Activated CD4-positive, alpha-beta T cell treated with anti-CD3 and anti-CD28 coated beads, Interleukin-2, amount 10 ng/mL, durations not matched to agents 24 days and 14 days (primary cell): ENCODE results near the gene PARD3B. TPM values are rescaled to one million over a fixed set of nuclear protein-coding genes. Genes with fewer than 3 reads are reported as not detected.

ENCODE experiments used
- DNase-seq: peaks from one replicate; pipeline ENCODE4 v3.0.0; 2022
- H3K27ac Mint-ChIP-seq: one replicate; pipeline ENCODE4 v1.8.0; 2022; ENCODE audit warnings: mild to moderate bottlenecking, mixed read lengths
- H3K27me3 Mint-ChIP-seq: one replicate; pipeline ENCODE4 v1.8.0; 2022; ENCODE audit warnings: mixed read lengths
- H3K36me3 Mint-ChIP-seq: one replicate; pipeline ENCODE4 v1.8.0; 2022; ENCODE audit warnings: low read depth, mild to moderate bottlenecking, mixed read lengths
- H3K4me1 Mint-ChIP-seq: one replicate; pipeline ENCODE4 v1.8.0; 2021; ENCODE audit warnings: mixed read lengths
- H3K4me3 Mint-ChIP-seq: one replicate; pipeline ENCODE4 v1.8.0; 2022; ENCODE audit warnings: mild to moderate bottlenecking, moderate library complexity, mixed read lengths
- H3K9me3 Mint-ChIP-seq: one replicate; pipeline ENCODE4 v1.8.0; 2021; ENCODE audit warnings: mixed read lengths
- intact Hi-C: fragments of 100-400 bp; cut with micrococcal nuclease; formaldehyde crosslinking; loops from one replicate; pipeline ENCODE4 v1.15.1; 2023
- total RNA-seq: library from RNA; stranded (reverse); gene quantifications from 2 replicates; pipeline ENCODE4 v1.2.3, GENCODE V29; 2022

PARD3B gene
- total RNA-seq, 1 donor from 2014 or later: 0.12 TPM

DNA sequence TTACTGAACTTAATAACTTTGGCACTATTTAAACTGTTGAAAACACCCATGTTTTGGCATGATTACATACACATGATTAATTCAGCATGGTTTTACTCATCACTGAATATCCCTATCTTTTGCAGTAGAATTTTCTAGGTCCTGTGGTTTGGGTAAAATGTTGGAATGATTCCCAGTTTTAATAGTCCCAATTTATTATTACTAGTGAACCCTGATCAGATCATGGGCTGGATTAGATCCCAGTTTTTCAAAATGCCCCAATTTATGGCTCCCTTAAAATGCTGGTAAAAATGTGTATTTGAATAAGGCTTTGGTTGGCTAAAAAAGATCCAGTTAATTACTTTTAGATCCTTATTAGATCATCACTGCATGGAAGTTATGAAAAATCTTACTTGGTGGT, 863.4 kb downstream of the PARD3B start:
- intact Hi-C loops: no loop called here
- no peak overlapping the region for H3K4me3 Mint-ChIP-seq
- peaks cover 9% of the 10 kb centered on the region for H3K27me3 Mint-ChIP-seq
- H3K4me1 Mint-ChIP-seq: no peaks in the 10 kb centered on the region
- no peaks in the 10 kb centered on the region for H3K9me3 Mint-ChIP-seq
- no peaks in the 10 kb centered on the region for H3K36me3 Mint-ChIP-seq
- DNase-seq: no peak
- no peak overlapping the region for H3K27ac Mint-ChIP-seq

GRCh38 chr2:205409411-205409810, 864.1 kb downstream of the PARD3B start:
- no peaks in the 10 kb centered on the region for H3K9me3 Mint-ChIP-seq
- peaks cover 12% of the 10 kb centered on the region for H3K27me3 Mint-ChIP-seq
- no peak for DNase-seq
- H3K4me1 Mint-ChIP-seq: no peaks in the 10 kb centered on the region
- no peak overlapping the region for H3K4me3 Mint-ChIP-seq
- H3K27ac Mint-ChIP-seq: no peak overlapping the region
- H3K36me3 Mint-ChIP-seq: no peaks in the 10 kb centered on the region
- intact Hi-C loops: no loop called here

DNA sequence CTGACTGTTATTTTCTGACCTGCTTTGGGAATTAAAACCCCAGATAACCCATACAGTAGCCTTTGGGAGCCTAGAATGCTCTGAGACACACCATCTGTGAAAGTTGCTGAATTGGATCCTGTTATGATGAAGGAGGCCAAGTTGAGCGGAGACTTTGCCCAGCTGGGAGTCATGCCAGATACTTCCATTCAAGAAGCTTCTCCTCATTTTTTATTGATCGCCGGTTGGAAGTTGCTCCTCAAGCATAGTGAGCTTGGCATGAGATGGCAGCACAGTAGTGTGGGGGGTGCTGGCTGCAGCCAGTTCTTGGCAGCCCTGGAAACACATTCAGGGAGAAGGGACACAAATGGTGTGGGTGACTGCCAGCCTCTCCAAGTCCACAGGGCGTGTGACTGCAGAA, 866.3 kb downstream of the PARD3B start:
- no peak for DNase-seq
- Mint-ChIP-seq H3K4me1 (no peaks in the 10 kb centered on the region), H3K27ac (no peak overlapping the region), H3K36me3 (no peaks in the 10 kb centered on the region), H3K4me3 (no peak overlapping the region), H3K27me3 (peaks cover 12% of the 10 kb centered on the region), H3K9me3 (no peaks in the 10 kb centered on the region)
- intact Hi-C loops: no loop called here

- Mint-ChIP-seq H3K27me3 (peaks cover 6% of the 10 kb centered on the region), H3K9me3 (peaks cover 12% of the 10 kb centered on the region), H3K4me1 (no peaks in the 10 kb centered on the region), H3K27ac (no peak overlapping the region), H3K4me3 (no peak overlapping the region), H3K36me3 (no peaks in the 10 kb centered on the region)
- intact Hi-C loops: no loop called here
- no peak for DNase-seq
These were observed 879.1 kb downstream of the PARD3B start for GRCh38 chr2:205424326-205424725.

- Mint-ChIP-seq H3K4me3 (no peak overlapping the region), H3K9me3 (peaks cover 12% of the 10 kb centered on the region), H3K27ac (no peak overlapping the region), H3K36me3 (no peaks in the 10 kb centered on the region), H3K4me1 (no peaks in the 10 kb centered on the region), H3K27me3 (peaks cover 4% of the 10 kb centered on the region)
- DNase-seq: no peak
- intact Hi-C loops: no loop called here
These were observed 879.8 kb downstream of the PARD3B start for GRCh38 chr2:205425102-205425501.

DNA sequence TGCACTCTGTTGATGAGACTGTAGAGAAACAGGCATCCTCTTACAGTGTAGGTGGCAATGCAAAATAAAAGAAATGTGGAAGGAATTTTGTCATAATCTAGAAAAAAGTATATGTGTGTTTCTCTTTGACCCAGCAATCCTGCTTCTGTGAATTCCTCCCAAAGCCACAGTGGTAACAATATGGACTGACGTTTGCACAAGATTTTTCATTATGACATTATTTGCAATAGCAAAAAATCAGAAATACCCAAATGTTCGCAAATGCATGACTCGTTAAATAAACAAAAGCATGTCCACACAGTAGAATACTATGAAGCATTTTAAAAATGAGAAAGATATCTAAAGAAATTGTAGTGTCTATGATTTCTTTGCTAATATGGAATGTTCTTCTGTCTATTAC, 881.8 kb downstream of the PARD3B start:
- Mint-ChIP-seq H3K27me3 (peaks cover 4% of the 10 kb centered on the region), H3K9me3 (peaks cover 4% of the 10 kb centered on the region), H3K27ac (no peak overlapping the region), H3K36me3 (no peaks in the 10 kb centered on the region), H3K4me3 (no peak overlapping the region), H3K4me1 (no peaks in the 10 kb centered on the region)
- intact Hi-C loops: no loop called here
- no peak for DNase-seq

DNA sequence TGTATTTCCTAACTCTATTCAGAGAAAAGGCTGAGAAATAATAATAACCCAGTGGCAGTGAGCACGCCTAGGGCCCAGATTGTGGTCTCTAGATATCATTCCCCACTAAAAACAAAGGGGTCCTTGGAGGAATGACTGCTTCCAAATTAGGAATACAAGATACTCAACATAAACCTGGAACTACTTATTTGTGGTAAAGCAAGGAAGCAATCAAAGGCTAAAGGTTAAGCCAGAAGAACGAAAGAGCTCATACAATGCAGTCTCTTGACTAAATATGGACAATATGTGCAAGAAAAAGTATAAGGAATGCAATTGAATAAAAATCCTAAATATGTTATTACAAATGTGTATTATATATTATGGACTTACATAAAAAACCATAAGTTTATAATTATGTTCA, 883.5 kb downstream of the PARD3B start:
- Mint-ChIP-seq H3K36me3 (no peaks in the 10 kb centered on the region), H3K4me1 (no peaks in the 10 kb centered on the region), H3K4me3 (no peak overlapping the region), H3K27ac (no peak overlapping the region), H3K9me3 (no peaks in the 10 kb centered on the region), H3K27me3 (peaks cover 4% of the 10 kb centered on the region)
- DNase-seq: no peak
- intact Hi-C loops: no loop called here

DNA sequence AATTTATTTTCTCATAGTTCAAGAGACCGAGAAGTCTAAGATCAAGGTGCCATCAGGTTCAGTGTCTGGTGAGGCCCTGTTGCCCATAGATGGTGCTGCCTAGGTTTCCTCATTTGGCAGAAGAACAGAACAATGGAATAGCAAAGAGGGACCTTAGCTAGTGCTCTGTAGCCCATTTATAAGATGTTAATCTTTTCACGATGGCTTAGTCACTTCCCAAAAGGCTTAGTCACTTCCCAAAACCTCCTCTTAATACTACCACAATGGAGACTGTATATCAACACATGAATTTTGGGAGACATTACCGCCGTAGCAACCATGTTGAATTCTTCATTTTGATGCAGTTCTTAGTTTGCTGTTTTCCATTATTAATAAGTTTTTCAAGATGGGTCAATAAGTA, 890.7 kb downstream of the PARD3B start:
- DNase-seq: no peak
- intact Hi-C loops: no loop called here
- H3K4me3 Mint-ChIP-seq: no peak overlapping the region

GRCh38 chr2:205438241-205438640, 893.0 kb downstream of the PARD3B start:
- H3K36me3 Mint-ChIP-seq: no peaks in the 10 kb centered on the region
- no peaks in the 10 kb centered on the region for H3K9me3 Mint-ChIP-seq
- peaks cover 6% of the 10 kb centered on the region for H3K4me1 Mint-ChIP-seq
- intact Hi-C loops: no loop called here
- peaks cover 2% of the 10 kb centered on the region for H3K27me3 Mint-ChIP-seq
- no peak for DNase-seq
- H3K4me3 Mint-ChIP-seq: no peak overlapping the region
- H3K27ac Mint-ChIP-seq: no peak overlapping the region

More for the DNA sequence above, 890.7 kb downstream of the PARD3B start:
- H3K27me3 Mint-ChIP-seq: peaks cover 2% of the 10 kb centered on the region
- peaks cover 6% of the 10 kb centered on the region for H3K4me1 Mint-ChIP-seq
- H3K9me3 Mint-ChIP-seq: no peaks in the 10 kb centered on the region
- no peaks in the 10 kb centered on the region for H3K36me3 Mint-ChIP-seq
- H3K27ac Mint-ChIP-seq: no peak overlapping the region

GRCh38 chr2:205439621-205440020, 894.3 kb downstream of the PARD3B start:
- Mint-ChIP-seq H3K4me1 (peaks cover 6% of the 10 kb centered on the region), H3K9me3 (peaks cover 7% of the 10 kb centered on the region), H3K27me3 (peaks cover 2% of the 10 kb centered on the region), H3K36me3 (no peaks in the 10 kb centered on the region), H3K4me3 (no peak overlapping the region), H3K27ac (no peak overlapping the region)
- intact Hi-C loops: no loop called here
- no peak for DNase-seq

DNA sequence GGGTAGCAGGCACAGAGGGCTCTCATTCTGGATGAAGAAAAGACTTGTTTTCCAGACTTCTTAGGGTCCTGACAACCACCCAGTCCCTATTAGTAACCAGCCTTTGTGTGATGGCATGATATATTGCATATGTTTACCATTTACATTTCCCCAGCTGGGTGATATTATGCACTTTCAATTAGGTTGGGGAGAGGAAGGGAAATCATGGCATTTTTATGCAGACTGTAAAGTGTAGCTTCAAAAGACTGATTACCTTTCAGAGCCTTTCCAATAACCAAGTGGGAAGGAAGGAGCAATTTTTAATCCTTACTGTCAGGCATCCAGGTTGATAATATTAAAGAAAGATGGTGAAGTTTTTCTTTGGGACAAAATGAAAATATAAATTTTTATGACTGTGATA, 896.2 kb downstream of the PARD3B start:
- intact Hi-C loops: no loop called here
- no peak overlapping the region for H3K27ac Mint-ChIP-seq
- peaks cover 9% of the 10 kb centered on the region for H3K9me3 Mint-ChIP-seq
- peaks cover 6% of the 10 kb centered on the region for H3K4me1 Mint-ChIP-seq
- DNase-seq: no peak
- H3K27me3 Mint-ChIP-seq: no peaks in the 10 kb centered on the region
- H3K4me3 Mint-ChIP-seq: no peak overlapping the region
- H3K36me3 Mint-ChIP-seq: no peaks in the 10 kb centered on the region

DNA sequence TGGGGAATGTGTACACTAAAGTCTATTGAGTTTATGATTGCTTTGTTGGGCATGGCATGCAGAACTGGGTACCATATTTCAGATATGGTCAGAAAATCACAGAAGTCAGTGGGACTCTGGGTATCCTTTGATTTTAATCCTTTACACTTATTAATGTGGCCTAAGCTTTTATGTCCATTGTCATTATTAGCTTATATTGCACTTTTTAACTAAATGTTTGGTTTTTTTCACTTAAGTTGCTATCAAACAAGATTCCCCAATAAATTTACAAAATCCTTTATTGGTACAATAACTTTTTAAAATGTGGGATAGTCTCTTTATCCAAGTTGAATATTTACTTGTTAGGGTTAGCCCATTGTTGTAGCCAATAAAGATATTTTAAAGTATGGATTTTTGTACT, 902.9 kb downstream of the PARD3B start:
- Mint-ChIP-seq H3K36me3 (no peaks in the 10 kb centered on the region), H3K9me3 (peaks cover 9% of the 10 kb centered on the region), H3K27ac (no peak overlapping the region), H3K4me1 (no peaks in the 10 kb centered on the region), H3K27me3 (peaks cover 3% of the 10 kb centered on the region), H3K4me3 (no peak overlapping the region)
- intact Hi-C loops: no loop called here
- DNase-seq: no peak

DNA sequence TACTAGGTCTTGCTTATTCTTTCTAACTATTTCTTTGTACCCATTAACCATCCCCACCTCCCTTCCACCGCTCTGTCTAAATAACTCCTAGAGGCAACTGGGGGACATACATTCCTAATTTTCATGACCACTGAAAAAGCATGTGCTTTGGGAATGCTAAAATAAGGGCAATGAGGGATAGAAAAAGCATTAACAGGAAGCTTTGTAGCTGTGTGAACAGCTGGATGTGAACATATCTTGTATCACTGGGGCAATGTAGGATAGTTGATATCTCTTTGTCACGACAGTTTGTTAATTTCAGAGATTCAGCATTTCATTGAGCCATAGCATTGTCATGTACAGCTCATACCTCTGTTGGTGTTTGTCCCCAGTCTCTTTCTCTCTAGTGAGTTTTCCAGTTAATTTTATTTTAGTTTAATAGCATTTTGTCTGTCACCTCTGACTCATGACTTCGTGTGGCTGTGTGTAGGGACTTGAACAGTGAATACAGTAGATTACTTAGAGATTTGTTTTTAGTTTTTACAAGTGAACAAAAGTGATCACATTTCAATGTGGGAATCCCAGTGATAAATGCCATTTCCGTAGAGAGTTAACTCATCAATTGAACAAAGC, 906.7 kb downstream of the PARD3B start:
- no peaks in the 10 kb centered on the region for H3K9me3 Mint-ChIP-seq

GRCh38 chr2:205453202-205453601, 907.9 kb downstream of the PARD3B start:
- Mint-ChIP-seq H3K27ac (no peak overlapping the region), H3K27me3 (peaks cover 15% of the 10 kb centered on the region), H3K4me1 (no peaks in the 10 kb centered on the region), H3K9me3 (no peaks in the 10 kb centered on the region), H3K4me3 (no peak overlapping the region), H3K36me3 (no peaks in the 10 kb centered on the region)
- intact Hi-C loops: no loop called here
- no peak for DNase-seq

More for the DNA sequence above, 906.7 kb downstream of the PARD3B start:
- H3K27ac Mint-ChIP-seq: no peak overlapping the region
- no peak overlapping the region for H3K4me3 Mint-ChIP-seq
- H3K27me3 Mint-ChIP-seq: peaks cover 11% of the 10 kb centered on the region
- intact Hi-C loops: no loop called here
- H3K4me1 Mint-ChIP-seq: no peaks in the 10 kb centered on the region
- DNase-seq: no peak
- H3K36me3 Mint-ChIP-seq: no peaks in the 10 kb centered on the region

DNA sequence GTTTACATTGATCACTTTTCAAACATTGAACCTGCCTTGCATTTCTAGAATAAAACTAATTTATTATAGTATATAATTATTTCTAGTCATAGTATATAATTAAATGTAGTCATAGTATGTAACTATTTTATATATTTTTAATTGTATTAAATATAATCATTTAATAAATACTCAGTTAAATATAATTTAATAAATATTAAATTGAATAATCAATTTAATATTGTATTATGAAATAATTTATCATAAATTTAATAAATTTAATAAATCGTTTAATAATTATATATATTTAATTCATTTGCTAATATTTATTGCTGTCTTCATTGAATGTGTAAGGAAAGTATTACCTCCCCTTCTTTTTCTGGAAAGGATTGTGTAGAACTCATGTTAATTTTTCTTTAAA, 911.4 kb downstream of the PARD3B start:
- H3K4me1 Mint-ChIP-seq: peaks cover 3% of the 10 kb centered on the region
- intact Hi-C loops: no loop called here
- H3K9me3 Mint-ChIP-seq: no peaks in the 10 kb centered on the region
- DNase-seq: no peak
- H3K27me3 Mint-ChIP-seq: peaks cover 24% of the 10 kb centered on the region
- no peaks in the 10 kb centered on the region for H3K36me3 Mint-ChIP-seq
- no peak overlapping the region for H3K4me3 Mint-ChIP-seq
- H3K27ac Mint-ChIP-seq: no peak overlapping the region
